Esophagus muscularis mucosa (tissue), 4 donors: ENCODE data around the gene KRT80.

ENCODE experiments used
- CTCF ChIP-seq, 3 experiments: fragments of 200-600 bp in 2 of 3; fragments of 450-650 bp in 1 of 3; sonication (generic) in 2 of 3; IDR thresholded peaks; one replicate each; pipeline ENCODE4 v1.5.1; 2017 to 2019; ENCODE audit warnings: antibody characterized with exemption in 3 of 3, mild to moderate bottlenecking in 2 of 3, moderate library complexity in 1 of 3
- EP300 ChIP-seq: sonication (generic); formaldehyde crosslinking; IDR thresholded peaks from one replicate; pipeline ENCODE4 v1.6.1; 2017; ENCODE audit warnings: antibody characterized with exemption
- POLR2A ChIP-seq: fragments of 450-650 bp; IDR thresholded peaks from one replicate; pipeline ENCODE4 v1.6.1; 2017; ENCODE audit warnings: antibody characterized with exemption, moderate library complexity, mild to moderate bottlenecking, low read depth
- POLR2AphosphoS5 ChIP-seq, 2 donors: sonication (generic); formaldehyde crosslinking; IDR thresholded peaks; one replicate each; pipeline ENCODE4 v1.6.1; 2017; ENCODE audit warnings: antibody characterized with exemption in 2 of 2

GRCh38 chr12:52193991-52194390, 2.2 kb upstream of the KRT80 start:
- TF ChIP-seq POLR2A, result no peak
- TF ChIP-seq CTCF (IDR thresholded peaks at IDR 0.05), result no peak
- no peak for TF ChIP-seq POLR2AphosphoS5 (IDR thresholded peaks at IDR 0.05)
- no peak for TF ChIP-seq EP300
